PC-9 (cell line): Measurements from ENCODE around the gene RNF223.

Source experiments
- CTCF ChIP-seq: fragments of 200-600 bp; sonication (generic); conservative IDR thresholded peaks from 2 replicates; pipeline ENCODE4 v1.6.1; 2017; ENCODE audit warnings: mixed run types, antibody characterized with exemption, mild to moderate bottlenecking, moderate library complexity
- EZH2 ChIP-seq: fragments of 200-600 bp; sonication (generic); IDR thresholded peaks from 2 replicates; pipeline ENCODE4 v1.8.0; 2017; ENCODE audit warnings: antibody characterized with exemption, low read depth

GRCh38 chr1:1023700-1024099 is 50.4 kb downstream of the RNF223 start:
- TF ChIP-seq CTCF, result no peak
- no peak for TF ChIP-seq EZH2
